ENCODE data around the gene AGBL5.

DNA sequence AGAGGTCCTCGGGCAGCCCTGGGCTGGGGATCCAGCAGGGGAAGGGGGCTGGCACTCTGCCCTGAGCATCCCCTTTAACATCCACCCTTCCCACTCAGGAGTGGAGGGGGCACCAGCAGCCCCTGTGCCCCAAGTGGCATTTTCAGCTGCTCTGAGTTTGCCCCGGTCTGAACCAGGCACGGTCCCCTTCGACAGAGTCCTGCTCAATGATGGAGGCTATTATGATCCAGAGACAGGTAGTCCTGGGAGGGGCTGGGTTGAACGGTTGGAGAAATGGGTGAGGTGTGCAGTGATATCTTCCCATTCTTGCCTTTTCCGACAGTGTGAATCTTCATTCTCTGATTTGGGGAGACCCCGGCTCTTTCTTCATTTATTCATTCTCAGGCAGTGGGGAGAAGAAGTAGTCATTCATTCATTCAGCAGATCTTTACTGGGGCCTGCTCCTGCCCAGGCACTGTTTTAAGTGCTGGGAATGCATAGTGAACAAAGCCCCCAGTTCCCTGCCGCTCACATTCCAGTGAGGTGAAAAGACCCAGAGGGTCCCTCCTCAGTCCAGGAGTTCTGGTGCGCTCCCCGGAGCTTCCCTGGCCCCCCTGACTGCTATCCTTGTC, 33.7 kb downstream of the AGBL5 start:
- TF ChIP-seq CTCF (conservative IDR thresholded peaks at IDR 0.05 in 1 of 2, IDR thresholded peaks at IDR 0.05 in 1 of 2; ENCODE audit: low read depth in 1 of 2, low read length in 2 of 2) (no peak), EZH2 (IDR thresholded peaks at IDR 0.05; ENCODE audit: low read length, missing control alignments) (no peak)

Measured in fibroblast of lung (primary cell).